GM21528 (cell line): Measurements from ENCODE around the gene SATB2.

Source experiments
- ATAC-seq: cut with Tn5 transposase; IDR thresholded peaks from one replicate; pipeline ENCODE4 v1.9.1; 2021; ENCODE audit warnings: mild to moderate bottlenecking, moderate library complexity; ENCODE audit not compliant: unreplicated experiment, low FRiP score

Gene SATB2

DNA sequence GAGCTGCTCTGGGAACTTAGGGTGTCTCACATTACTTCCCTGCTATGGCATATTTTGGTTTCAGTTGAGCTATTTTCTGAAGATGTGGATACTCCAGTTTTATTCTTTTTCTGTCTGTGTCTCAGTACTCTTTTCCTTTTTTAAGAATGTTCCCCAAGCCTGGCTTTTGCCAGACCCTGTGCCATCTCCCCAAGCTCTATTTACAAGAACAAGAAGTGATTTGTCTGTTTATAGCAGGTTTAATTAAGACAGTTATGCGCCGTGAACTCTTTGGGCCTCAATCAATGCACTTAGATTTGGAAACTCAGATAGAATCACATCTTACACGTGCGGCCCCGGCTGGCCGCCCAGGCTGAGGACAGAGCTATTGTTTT is 8.9 kb upstream of the SATB2 start:
- no peak for ATAC-seq

DNA sequence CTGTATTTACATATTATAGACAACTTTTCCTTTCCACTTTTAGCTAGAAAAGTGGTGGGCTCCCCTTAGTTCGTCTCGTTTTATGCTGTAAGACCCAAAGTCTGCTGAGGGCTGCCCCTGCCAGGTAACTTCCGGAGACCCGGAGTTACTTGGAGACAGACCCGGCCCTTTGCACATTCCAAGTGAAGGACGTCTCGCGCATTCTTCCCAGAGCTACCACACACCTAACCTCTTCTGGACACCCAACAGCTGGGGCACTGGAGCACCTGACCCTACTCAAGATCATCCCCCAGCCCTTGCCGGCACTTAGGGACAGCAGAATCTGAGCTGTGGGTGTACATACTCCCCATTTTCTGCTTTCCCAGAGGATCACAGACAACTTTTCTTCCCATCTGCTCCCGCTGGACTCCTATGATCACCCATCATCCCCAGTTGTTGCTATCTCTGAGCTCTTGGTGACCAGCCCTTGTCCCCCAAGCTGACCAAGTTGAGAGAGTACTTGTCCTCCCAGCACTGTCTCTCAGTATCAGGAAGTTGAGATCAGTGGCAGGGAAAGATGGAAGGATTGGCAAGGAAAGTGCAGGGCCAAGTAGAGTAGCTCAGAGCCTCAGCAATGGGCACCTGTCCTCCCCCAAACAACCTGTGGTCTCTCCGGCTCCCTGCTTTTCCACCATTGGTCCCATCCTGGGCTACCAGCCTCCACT is 8.4 kb upstream of the SATB2 start:
- ATAC-seq, result no peak

- no peak for ATAC-seq
These were observed 7.7 kb upstream of the SATB2 start for GRCh38 chr2:199465390-199465789.

- ATAC-seq, result no peak
These were observed 7.0 kb upstream of the SATB2 start for GRCh38 chr2:199464606-199465352.

- no peak for ATAC-seq
These were observed 6.2 kb upstream of the SATB2 start for GRCh38 chr2:199463708-199464605.

- ATAC-seq, result no peak
These were observed 5.4 kb upstream of the SATB2 start for GRCh38 chr2:199462956-199463692.

DNA sequence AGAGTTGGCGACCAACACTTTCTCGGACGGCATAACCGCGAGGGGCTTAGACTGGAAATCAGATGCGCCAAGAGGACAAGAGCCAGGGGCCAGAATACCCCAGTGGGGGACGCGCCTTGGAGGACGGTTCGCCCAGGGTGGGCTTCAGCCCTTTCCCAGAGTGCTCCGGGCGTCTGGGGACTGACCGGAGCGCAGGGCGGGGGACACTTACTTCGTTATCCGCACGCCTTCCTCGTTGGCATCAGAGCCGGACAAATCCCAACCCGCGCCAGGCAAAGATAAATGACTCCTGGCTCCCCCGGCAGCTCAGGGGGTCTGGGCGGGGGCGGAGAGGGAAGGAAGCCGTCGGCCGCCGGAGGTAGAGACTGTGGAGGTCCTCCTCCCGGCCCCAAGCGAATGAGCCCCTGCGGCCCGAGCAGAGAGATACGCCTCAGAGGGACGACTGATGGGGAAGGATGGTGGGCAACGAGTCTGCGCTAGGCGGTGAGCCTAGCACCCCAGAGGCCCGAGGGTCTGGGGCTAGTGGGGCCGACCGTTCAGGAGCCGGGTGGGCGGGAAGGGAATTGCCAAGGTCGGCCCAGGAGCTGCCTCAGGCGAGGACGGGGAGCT is 4.7 kb upstream of the SATB2 start:
- ATAC-seq, result no peak

DNA sequence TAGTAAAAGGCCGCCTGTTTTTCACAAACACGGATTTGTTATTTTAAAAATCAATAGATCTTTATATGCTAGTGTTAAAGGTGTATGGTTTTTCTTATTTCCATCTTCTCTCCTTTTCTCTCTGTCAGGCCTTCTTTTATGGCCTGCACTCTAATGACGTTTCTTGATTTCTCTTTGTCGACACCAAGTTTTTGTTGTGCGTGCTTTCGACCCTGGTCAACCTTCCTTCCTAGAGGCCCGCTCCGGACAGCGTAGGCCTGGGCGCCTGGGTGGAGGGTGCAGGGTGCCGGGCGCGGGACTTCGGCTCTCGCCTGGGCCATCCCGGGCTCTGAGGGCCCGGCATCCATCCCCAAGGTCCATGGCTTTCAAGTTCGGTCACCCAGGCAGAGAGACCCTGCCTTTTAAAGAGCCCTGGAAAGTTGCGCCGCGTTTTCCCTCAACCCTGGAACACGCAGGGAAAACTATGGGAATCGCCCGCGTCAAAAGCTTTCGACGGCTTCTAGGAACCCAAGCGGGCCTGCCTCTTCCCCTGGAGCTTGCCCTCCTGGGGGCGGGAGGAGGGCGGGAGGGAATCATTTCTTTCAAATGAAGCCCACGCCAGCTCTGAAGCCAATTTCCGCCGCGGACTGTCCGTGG is 4.1 kb upstream of the SATB2 start:
- no peak for ATAC-seq

DNA sequence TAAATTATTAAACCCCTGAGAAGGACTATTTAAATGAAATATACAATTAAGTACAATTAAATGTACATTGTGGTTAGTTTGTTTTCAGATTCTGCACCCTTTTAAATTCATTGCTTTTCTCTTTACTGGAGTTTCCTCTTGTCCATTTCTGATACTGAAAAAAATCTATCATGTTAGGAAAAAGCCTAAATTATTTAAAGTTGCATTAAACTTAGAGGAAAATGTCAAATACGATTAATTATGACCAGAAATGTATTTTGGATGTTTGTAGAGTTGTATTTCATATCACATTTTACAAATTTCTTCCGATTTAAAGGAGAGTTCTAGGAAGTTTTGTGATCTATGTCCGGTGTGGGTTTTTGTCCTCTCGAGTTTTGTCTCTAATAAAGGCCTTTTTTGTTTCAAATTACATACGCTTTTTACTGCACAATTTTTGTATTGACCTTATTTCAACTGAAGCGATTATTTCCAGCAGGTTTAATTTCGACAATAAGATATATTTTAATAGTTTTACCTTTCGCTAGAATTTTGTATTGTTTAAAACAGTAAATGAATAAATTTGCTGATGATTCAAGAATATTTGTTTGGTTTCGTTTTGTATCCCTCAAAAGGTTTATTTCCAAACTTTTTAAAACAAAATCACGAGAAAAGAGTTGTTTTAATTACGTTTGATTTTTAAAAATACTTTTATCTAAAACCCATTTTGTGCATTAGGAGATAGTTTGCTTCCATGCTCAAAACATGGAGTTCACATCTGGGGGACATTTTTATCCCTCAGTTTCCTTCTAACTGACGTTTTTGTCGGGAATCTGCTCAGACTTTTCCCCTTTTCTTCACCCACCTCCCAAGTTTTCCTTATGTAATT is 3.3 kb upstream of the SATB2 start:
- no peak for ATAC-seq

DNA sequence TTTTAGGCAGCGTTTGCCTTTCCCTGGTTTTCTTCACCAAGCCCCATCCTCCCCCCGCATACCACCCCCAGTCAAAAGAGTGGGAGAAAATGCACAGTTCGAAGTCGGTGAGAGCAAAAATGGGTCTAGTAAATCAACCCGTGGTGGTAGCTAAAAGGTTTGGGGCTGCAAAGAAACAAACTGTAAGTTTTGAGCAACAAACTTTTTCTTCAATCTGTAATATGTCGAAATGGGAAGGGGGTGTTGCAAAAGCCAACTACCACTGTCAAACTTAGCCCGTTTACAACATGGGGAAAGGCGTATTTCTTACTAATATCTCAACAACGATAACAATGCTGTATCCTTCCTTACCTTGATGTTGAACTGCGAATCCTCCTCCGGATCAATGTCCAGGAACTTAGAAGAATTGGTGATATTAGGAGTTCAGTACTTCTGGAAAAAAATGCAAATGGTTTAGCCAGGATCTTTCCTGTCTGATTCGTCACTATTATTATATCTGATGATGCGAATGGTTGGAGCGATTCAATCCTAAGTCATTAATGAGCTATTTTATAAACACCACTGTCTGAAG is 2.4 kb upstream of the SATB2 start:
- ATAC-seq, result no peak

GRCh38 chr2:199459286-199460100 is 1.8 kb upstream of the SATB2 start:
- peak; percentile 48 for ATAC-seq

DNA sequence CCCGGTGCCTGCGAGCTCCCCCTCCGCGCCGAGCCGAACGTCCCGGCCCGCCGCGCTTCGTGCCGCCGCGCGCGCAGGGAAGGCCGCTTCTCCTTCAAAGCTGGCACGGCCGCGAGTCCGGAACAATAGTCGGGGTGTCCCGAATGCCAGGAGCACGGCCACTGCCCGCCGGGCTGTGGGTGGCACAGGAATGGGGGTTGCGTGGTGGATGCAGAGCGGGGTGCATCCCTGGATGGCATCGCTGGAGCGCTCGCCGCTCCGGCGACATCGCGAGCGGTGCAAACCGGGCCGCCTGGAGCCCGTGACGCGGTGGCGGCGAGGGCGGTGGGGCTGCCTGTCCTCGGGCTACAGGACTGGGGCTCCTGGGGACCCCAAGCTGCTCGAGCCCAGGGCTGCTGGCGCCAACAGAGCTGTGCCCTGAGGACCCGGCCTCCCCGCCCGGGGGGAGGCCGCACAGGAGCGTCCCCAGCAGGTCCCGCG is 1.1 kb upstream of the SATB2 start:
- ATAC-seq, result peak; percentile 50

GRCh38 chr2:199458009-199458805 is 468 bp upstream of the SATB2 start:
- peak; percentile 22 for ATAC-seq

GRCh38 chr2:199456383-199457146 is 1.2 kb downstream of the SATB2 start:
- ATAC-seq, result no peak

- no peak for ATAC-seq
These were observed 2.0 kb downstream of the SATB2 start for GRCh38 chr2:199455545-199456382.
